H1 (cell line): Measurements from ENCODE around the gene TRIM65. TPM values are rescaled to one million over a fixed set of nuclear protein-coding genes. Genes with fewer than 3 reads are reported as not detected.
A peak's percentile ranks its signal among the peaks of the same experiment; 100 is the strongest.

Experiments
- CTCF ChIA-PET: fragments of 300-600 bp; sonication (Branson Sonifier 250); formaldehyde crosslinking; loops from one replicate; lab custom pipeline; 2021; ENCODE audit not compliant: partially characterized antibody; lab: Charles Lee
- POLR2A ChIA-PET: fragments of 300-600 bp; sonication (Branson Sonifier 250); formaldehyde crosslinking; loops from one replicate; lab custom pipeline; 2021; ENCODE audit warnings: inconsistent platforms; ENCODE audit not compliant: partially characterized antibody; lab: Charles Lee
- DNase-seq, 2 experiments: peaks; one replicate each; pipeline versions ENCODE4 v3.0.0 to v3.0.0-alpha.2; 2010 to 2022; ENCODE audit warnings: low spot score in 2 of 2, low read depth in 1 of 2, mixed read lengths in 1 of 2
- FAIRE-seq: peaks from 2 replicates; lab custom pipeline; 2011; peaks lifted over from hg19 to GRCh38; lab: Jason Lieb, UNC
- H2AFZ ChIP-seq: 2 replicates; pipeline ENCODE4 v1.8.1; 2012; ENCODE audit warnings: low read length, inconsistent platforms
- H2AK5ac ChIP-seq: 2 replicates; pipeline ENCODE4 v1.6.1; 2013; ENCODE audit warnings: low read depth, low read length
- H2BK120ac ChIP-seq: replicated peaks from 2 replicates; pipeline ENCODE3; 2013; ENCODE audit warnings: low read depth, low read length, inconsistent platforms
- H2BK12ac ChIP-seq: 2 replicates; pipeline ENCODE4 v1.6.1; 2013; ENCODE audit warnings: low read depth, low read length
- H2BK15ac ChIP-seq: 2 replicates; pipeline ENCODE4 v1.6.1; 2013; ENCODE audit warnings: low read length
- H2BK20ac ChIP-seq: 2 replicates; pipeline ENCODE4 v1.6.1; 2013; ENCODE audit warnings: low read length
- H2BK5ac ChIP-seq: 2 replicates; pipeline ENCODE4 v1.6.1; 2013; ENCODE audit warnings: low read depth, low read length
- H3K14ac ChIP-seq: 2 replicates; pipeline ENCODE4 v1.6.1; 2013; ENCODE audit warnings: inconsistent platforms; ENCODE audit not compliant: insufficient read length
- H3K18ac ChIP-seq: 2 replicates; pipeline ENCODE4 v1.6.1; 2013; ENCODE audit warnings: low read length; ENCODE audit errors: extremely low read depth
- H3K23ac ChIP-seq: 2 replicates; pipeline ENCODE4 v1.6.1; 2013; ENCODE audit warnings: inconsistent platforms; ENCODE audit not compliant: insufficient read length
- H3K23me2 ChIP-seq: 2 replicates; pipeline ENCODE4 v1.6.1; 2013; ENCODE audit warnings: low read depth, low read length
- H3K27ac ChIP-seq: 2 replicates; pipeline ENCODE4 v1.6.1; 2011; ENCODE audit warnings: low read depth, low read length, inconsistent platforms
- H3K27me3 ChIP-seq, 4 experiments: replicated peaks in 1 of 4; 1 replicate in 1 of 4; 2 replicates in 3 of 4; pipeline versions ENCODE4 v1.6.1 to v1.8.1; 2011 to 2013; ENCODE audit warnings: low read length in 3 of 4, mild to moderate bottlenecking in 3 of 4, inconsistent platforms in 2 of 4, mixed read lengths in 2 of 4, moderate library complexity in 1 of 4; ENCODE audit not compliant: control insufficient read depth in 3 of 4, insufficient read depth in 3 of 4; ENCODE audit errors: extremely low read depth in 1 of 4
- H3K36me3 ChIP-seq, 4 experiments: 2 replicates each; pipeline versions ENCODE4 v1.6.1 to v1.8.1; 2011 to 2013; ENCODE audit warnings: mild to moderate bottlenecking in 4 of 4, low read length in 3 of 4, moderate library complexity in 2 of 4, control low read depth in 1 of 4, inconsistent platforms in 1 of 4; ENCODE audit not compliant: insufficient read depth in 4 of 4, control insufficient read depth in 2 of 4
- H3K4ac ChIP-seq: replicated peaks from 2 replicates; pipeline ENCODE3; 2013; ENCODE audit warnings: low read length, low read depth, mixed read lengths, inconsistent platforms; ENCODE audit not compliant: insufficient read length
- H3K4me1 ChIP-seq, 4 experiments: replicated peaks in 1 of 4; 1 replicate in 1 of 4; 2 replicates in 3 of 4; pipeline versions ENCODE4 v1.6.1 to v1.8.1; 2011 to 2013; ENCODE audit warnings: low read length in 3 of 4, inconsistent platforms in 2 of 4, mixed read lengths in 1 of 4; ENCODE audit not compliant: insufficient read depth in 4 of 4, control insufficient read depth in 3 of 4
- H3K4me2 ChIP-seq, 2 experiments: 2 replicates each; pipeline versions ENCODE4 v1.6.1 to v1.8.1; 2011 to 2013; ENCODE audit warnings: low read depth in 2 of 2, low read length in 2 of 2, control low read depth in 1 of 2, inconsistent platforms in 1 of 2, mild to moderate bottlenecking in 1 of 2; ENCODE audit not compliant: insufficient read depth in 1 of 2
- H3K4me3 ChIP-seq, 4 experiments: fragments of 200-600, 300-600 bp in 1 of 4; sonication (generic), shearing (Covaris generic), sonication (Bioruptor Twin) in 1 of 4; 2 replicates each; pipeline versions ENCODE4 v1.5.1 to v1.8.1; 2011 to 2016; ENCODE audit warnings: low read length in 4 of 4, low read depth in 3 of 4, control low read depth in 2 of 4, inconsistent platforms in 2 of 4, mild to moderate bottlenecking in 2 of 4, mixed read lengths in 1 of 4, moderate library complexity in 1 of 4; ENCODE audit not compliant: insufficient read depth in 2 of 4; ENCODE audit errors: extremely low read depth in 1 of 4
- H3K56ac ChIP-seq: replicated peaks from 2 replicates; pipeline ENCODE3; 2013; ENCODE audit warnings: low read depth, mild to moderate bottlenecking, mixed read lengths, low read length, inconsistent platforms; ENCODE audit not compliant: insufficient read length
- H3K79me1 ChIP-seq: 2 replicates; pipeline ENCODE4 v1.6.1; 2013; ENCODE audit warnings: low read depth, low read length, control low read depth
- H3K79me2 ChIP-seq, 2 experiments: 2 replicates each; pipeline versions ENCODE4 v1.6.1 to v1.8.1; 2012 to 2013; ENCODE audit warnings: low read length in 2 of 2, mild to moderate bottlenecking in 2 of 2, inconsistent platforms in 1 of 2; ENCODE audit not compliant: insufficient read depth in 2 of 2, control insufficient read depth in 1 of 2
- H3K9ac ChIP-seq, 4 experiments: replicated peaks in 1 of 4; 1 replicate in 1 of 4; 2 replicates in 3 of 4; pipeline versions ENCODE4 v1.6.1 to v1.8.1; 2011 to 2013; ENCODE audit warnings: low read depth in 3 of 4, low read length in 3 of 4, control low read depth in 2 of 4, mild to moderate bottlenecking in 2 of 4, moderate library complexity in 2 of 4, inconsistent platforms in 1 of 4; ENCODE audit errors: extremely low read depth in 1 of 4
- H3K9me3 ChIP-seq, 2 experiments: 2 replicates each; pipeline versions ENCODE4 v1.6.1 to v1.8.1; 2012 to 2013; ENCODE audit warnings: mild to moderate bottlenecking in 2 of 2, moderate library complexity in 2 of 2, control low read depth in 1 of 2, inconsistent platforms in 1 of 2, low read depth in 1 of 2, low read length in 1 of 2, mixed read lengths in 1 of 2; ENCODE audit not compliant: insufficient read depth in 2 of 2
- H4K20me1 ChIP-seq, 2 experiments: replicated peaks in 1 of 2; 2 replicates each; pipeline versions ENCODE3 to v1.8.1; 2011 to 2013; ENCODE audit warnings: inconsistent platforms in 2 of 2, low read length in 2 of 2, mild to moderate bottlenecking in 1 of 2; ENCODE audit not compliant: insufficient read depth in 2 of 2, control insufficient read depth in 1 of 2
- H4K5ac ChIP-seq: 2 replicates; pipeline ENCODE4 v1.6.1; 2013; ENCODE audit warnings: low read length, low read depth, mixed read lengths, inconsistent platforms; ENCODE audit not compliant: insufficient read length
- H4K8ac ChIP-seq: 2 replicates; pipeline ENCODE4 v1.8.0; 2013; ENCODE audit warnings: mild to moderate bottlenecking, moderate library complexity, low read length, inconsistent platforms; ENCODE audit not compliant: insufficient read depth; ENCODE audit errors: extremely low read depth
- H4K91ac ChIP-seq: replicated peaks from 2 replicates; pipeline ENCODE3; 2013; ENCODE audit warnings: low read length, mixed read lengths, inconsistent platforms; ENCODE audit not compliant: insufficient read length
- CEBPB ChIP-seq: IDR thresholded peaks from 2 replicates; pipeline ENCODE4 v1.6.1; 2012; ENCODE audit warnings: low read depth, low read length
- WGBS, 2 experiments: shearing (Covaris generic) in 1 of 2; methylation state at CpG; one replicate each; pipeline versions ENCODE4 v1.1.6 to v1.1.7; 2013 to 2015; ENCODE audit warnings: low lambda C conversion rate in 2 of 2, mixed read lengths in 2 of 2, inconsistent platforms in 1 of 2, low coverage in 1 of 2, missing lambda C conversion rate in 1 of 2; ENCODE audit not compliant: insufficient replicate concordance in 2 of 2, insufficient coverage in 1 of 2, insufficient read length in 1 of 2; ENCODE audit errors: extremely low coverage in 1 of 2, missing lambda C conversion rate in 1 of 2; 5-methylcytosine and 5-hydroxymethylcytosine counted together
- polyA plus RNA-seq, 7 experiments: library from polyadenylated mRNA; depleted of rRNA in 3 of 7; stranded (reverse) in 5 of 7; unstranded in 2 of 7; fragments of >200 nt in 5 of 7; fragments of 200-250 nt in 2 of 7; gene quantifications; 1 replicate in 5 of 7; 2 replicates in 1 of 7; 4 replicates in 1 of 7; pipeline versions ENCODE4 v1.2.1 to v1.2.3, GENCODE V29; 2011 to 2013; ENCODE audit warnings: missing spikeins in 2 of 7, mixed read lengths in 2 of 7
- total RNA-seq: library from RNA; stranded (reverse); fragmentation: NEBNext Ultra II Directional; extraction: Animal tissue kit (Norgen Biotek cat#: 25700); gene quantifications from 2 replicates; pipeline ENCODE4 v1.2.1, GENCODE V29; 2021

The TRIM65 gene
- total and polyA plus RNA-seq, 2 of the 8 experiments (the other 6 are each of a cell fraction or from before 2014, with no cell fraction given): 21.2 to 48.6 TPM

GRCh38 chr17:75854101-75854748 is 42.5 kb downstream of the TRIM65 start:
- no peak overlapping the region for H3K14ac ChIP-seq
- H2BK5ac ChIP-seq: peak overlapping the region; percentile 9; the same call in 1 of the 2 replicates
- H3K9me3 ChIP-seq: no peaks in the 10 kb centered on the region
- H2BK20ac ChIP-seq: no peak overlapping the region
- 77% methylated on average over 7 of the region's 7 CpGs; no CpG with 5 or more reads in 1 of the 2 experiments for WGBS, 2 experiments
- H3K23me2 ChIP-seq: peaks cover 6% of the 10 kb centered on the region
- H4K5ac ChIP-seq: no peak overlapping the region
- peaks cover 0 to 7% (median 2%) of the 10 kb centered on the region in 4 experiments; a peak in 4 of 7 replicates for H3K4me1 ChIP-seq
- no peak overlapping the region for H4K91ac ChIP-seq
- no peak overlapping the region for H2AFZ ChIP-seq
- H3K27ac ChIP-seq: 0 out of 2 replicates have a peak overlapping the region, but pooled peaks have one; percentile 27
- FAIRE-seq: no peak
- peak overlapping the region; percentile 74 to 82 for H3K4me2 ChIP-seq
- no peak overlapping the region for H3K4ac ChIP-seq
- POLR2A ChIA-PET: interaction anchor here (1.2 to 4.7 kb wide), 11 partner anchors 8 to 78 kb away, joined by 3 to 28 read pairs (median 11); partner anchors contain the start of genes TRIM47 and TRIM65
- H3K23ac ChIP-seq: no peak overlapping the region
- H2BK15ac ChIP-seq: no peak overlapping the region
- 0 out of 2 replicates have a peak overlapping the region, but pooled peaks have one; percentile 88 for H2AK5ac ChIP-seq
- CTCF ChIA-PET: interaction anchor here (0.7 to 27.2 kb wide), 5 partner anchors 7 to 89 kb away, joined by 3 to 563 read pairs (median 13); partner anchors contain the start of genes GALK1 and UNC13D
- H3K79me2 ChIP-seq: peaks cover 3 to 9% of the 10 kb centered on the region in 2 experiments; a peak in 3 of 4 replicates
- H2BK120ac ChIP-seq: no peak overlapping the region
- peak overlapping the region; percentile 55 to 91 (median 67) for H3K4me3 ChIP-seq
- peak overlapping the region in 3 of 4 experiments; percentile 60 to 80 (median 67); a peak in 6 of 7 replicates for H3K9ac ChIP-seq
- no peaks in the 10 kb centered on the region for H3K27me3 ChIP-seq
- H3K18ac ChIP-seq: no peak overlapping the region
- DNase-seq: no peak
- peaks cover 10% of the 10 kb centered on the region; the same call in 1 of the 2 replicates for H3K79me1 ChIP-seq
- H4K8ac ChIP-seq: no peak overlapping the region
- no peaks in the 10 kb centered on the region for H4K20me1 ChIP-seq
- H2BK12ac ChIP-seq: no peak overlapping the region
- H3K36me3 ChIP-seq: peaks cover 5 to 18% (median 10%) of the 10 kb centered on the region in 4 experiments; a peak in 7 of 8 replicates
- no peak overlapping the region for H3K56ac ChIP-seq
- TF ChIP-seq CEBPB: no peak
